Measurements from ENCODE around the gene OTUD3.

DNA sequence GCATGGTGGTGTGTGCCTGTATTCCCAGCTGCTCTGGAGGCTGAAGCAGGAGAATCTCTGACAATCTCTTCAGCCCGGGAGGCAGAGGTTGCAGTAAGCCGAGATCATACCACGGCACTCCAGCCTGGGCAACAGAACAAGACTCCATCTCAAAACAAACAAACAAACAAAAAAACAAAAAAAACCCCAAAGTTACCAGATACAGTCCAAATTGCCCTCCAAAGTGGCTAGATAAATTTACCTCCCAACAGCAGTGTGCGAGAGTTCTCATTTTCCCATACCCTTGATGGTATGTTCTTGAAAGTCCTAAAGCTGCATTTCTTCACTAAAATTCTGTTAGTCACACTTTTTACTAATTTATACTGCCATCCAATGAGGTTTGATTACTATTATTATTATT is 3.0 kb upstream of the OTUD3 start:
- TF ChIP-seq, protein P1, sequence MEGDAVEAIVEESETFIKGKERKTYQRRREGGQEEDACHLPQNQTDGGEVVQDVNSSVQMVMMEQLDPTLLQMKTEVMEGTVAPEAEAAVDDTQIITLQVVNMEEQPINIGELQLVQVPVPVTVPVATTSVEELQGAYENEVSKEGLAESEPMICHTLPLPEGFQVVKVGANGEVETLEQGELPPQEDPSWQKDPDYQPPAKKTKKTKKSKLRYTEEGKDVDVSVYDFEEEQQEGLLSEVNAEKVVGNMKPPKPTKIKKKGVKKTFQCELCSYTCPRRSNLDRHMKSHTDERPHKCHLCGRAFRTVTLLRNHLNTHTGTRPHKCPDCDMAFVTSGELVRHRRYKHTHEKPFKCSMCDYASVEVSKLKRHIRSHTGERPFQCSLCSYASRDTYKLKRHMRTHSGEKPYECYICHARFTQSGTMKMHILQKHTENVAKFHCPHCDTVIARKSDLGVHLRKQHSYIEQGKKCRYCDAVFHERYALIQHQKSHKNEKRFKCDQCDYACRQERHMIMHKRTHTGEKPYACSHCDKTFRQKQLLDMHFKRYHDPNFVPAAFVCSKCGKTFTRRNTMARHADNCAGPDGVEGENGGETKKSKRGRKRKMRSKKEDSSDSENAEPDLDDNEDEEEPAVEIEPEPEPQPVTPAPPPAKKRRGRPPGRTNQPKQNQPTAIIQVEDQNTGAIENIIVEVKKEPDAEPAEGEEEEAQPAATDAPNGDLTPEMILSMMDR (IDR thresholded peaks at IDR 0.05; ENCODE audit: low read length): no peak
- no peak for TF ChIP-seq EZH2 (IDR thresholded peaks at IDR 0.05; ENCODE audit: borderline replicate concordance, low read length)
